NCI-H2107 (cell line): ENCODE measurements around the gene HECTD4.

ENCODE experiments used
- DNase-seq: peaks from one replicate; lab custom pipeline; 2025; lab: John Stamatoyannopoulos, UW

HECTD4 gene

DNA sequence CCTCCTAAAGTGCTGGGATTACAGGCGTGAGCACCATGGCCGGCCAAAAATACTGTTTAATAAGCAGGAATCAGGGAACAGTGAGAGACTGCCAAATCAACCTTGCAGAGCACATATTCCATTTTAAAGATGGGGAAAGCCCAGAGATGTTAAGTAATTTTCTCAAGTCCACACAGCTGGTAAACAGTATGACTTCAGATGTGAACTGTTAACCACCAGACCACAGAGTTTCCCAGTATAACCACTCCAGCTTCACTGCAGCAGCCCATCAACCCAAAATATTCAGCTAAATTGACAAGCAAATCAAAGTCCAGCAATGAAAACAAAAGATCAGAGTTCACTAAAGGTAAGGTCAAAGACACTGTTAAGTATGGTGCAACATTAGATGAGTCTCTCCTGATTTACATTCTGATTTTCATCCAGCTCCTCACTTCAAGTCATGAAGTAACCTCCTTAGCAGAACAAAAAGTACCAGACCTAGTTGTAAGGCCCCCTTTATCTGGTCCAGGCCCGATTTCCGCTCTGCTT lies 174.8 kb downstream of the HECTD4 start:
- no peak for DNase-seq

DNA sequence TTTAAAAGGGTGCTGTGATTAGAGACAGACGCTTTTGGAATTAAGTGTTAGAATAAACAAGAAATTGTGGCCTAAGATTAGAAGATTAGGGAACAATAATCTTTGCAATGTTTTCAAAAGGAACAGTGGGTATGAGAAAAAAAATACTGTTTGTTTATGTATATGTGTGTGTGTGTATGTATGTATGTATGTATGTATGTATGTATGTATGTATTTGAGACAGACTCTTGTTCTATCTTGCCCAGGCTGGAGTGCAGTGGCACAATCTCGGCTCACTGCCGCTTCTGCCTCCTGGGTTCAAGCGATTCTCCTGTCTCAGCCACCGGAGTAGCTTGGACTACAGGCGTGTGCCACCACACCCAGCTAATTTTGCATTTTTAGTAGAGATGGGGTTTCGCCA lies 175.3 kb downstream of the HECTD4 start:
- DNase-seq = no peak

DNA sequence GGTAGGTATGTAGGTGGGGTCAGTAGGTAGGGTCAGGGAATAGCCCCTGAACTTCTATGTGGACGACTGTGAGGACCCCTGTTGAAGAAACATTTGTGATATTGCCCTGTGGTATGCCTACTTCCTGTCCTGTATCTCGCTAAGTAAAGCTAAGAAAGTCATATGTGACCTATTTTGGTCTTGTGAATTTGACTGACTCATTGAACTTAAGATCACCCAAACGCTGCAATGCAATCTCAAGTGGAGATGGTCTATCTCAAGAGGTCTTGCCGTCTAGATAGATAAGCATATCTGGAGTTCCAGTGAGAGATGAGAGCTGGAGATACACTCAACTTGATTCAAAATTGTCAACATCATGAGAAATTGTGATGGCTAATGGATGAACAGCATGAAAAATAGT lies 183.1 kb downstream of the HECTD4 start:
- no peak for DNase-seq

DNA sequence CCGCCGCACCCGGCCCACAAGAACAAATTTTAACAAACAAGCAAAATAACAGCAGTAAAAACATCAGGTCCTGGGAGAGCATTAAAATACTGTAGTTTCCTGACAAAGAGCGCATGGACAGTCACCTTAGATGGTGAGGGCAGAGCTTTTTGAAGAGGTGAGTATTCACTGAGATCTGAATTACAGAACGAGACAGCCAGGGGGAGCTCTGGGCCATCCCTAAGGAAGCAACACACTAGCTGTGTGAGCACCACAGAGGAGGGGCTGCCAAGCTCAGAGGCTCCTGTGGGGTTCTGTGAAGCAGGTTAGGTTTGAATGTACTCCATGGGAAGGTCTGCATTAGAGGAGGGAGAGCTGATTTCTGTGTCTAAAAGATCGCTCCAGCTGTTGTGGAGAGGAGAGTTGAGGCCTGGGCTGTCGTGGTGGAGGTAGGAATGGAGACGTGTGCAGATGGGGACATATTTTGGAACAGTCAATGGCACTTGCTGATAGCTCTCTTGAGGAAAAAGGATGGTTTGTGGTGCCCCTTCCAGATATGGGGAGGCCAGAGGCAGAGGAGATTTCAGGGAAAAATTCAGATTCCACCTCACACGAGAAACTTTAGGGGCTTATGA lies 184.0 kb downstream of the HECTD4 start:
- peak; percentile 37 for DNase-seq

DNA sequence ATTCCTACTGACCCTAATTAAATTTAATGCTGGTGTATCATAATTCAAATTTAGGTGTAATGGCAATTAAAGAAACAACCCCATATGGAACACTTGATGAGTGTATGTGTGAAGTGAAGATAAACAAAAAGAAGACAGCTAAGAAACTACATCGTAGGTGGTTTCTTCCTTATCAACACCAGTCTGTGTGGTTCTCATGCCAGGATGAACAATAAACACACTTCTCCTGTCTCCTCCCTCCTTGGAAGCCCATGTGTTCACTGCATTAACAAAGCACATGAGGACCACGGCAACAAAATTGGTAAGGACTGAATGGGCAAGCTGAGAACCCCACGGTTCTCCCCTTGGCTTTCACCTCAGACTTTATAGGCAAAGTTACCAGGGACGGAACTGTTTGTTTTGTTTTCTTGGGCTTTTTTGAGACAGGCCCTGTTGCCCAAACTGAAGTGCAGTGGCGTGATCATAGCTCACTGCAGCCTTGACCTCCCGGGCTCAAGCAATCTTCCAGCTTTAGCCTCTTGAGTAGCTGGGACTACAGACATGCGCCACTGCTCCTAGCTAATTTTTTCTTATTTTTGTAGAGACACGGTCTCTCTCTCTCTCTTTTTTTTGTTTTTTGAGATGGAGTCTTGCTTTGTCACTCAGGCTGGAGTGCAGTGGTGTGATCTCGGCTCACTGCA lies 185.9 kb downstream of the HECTD4 start:
- DNase-seq = no peak

DNA sequence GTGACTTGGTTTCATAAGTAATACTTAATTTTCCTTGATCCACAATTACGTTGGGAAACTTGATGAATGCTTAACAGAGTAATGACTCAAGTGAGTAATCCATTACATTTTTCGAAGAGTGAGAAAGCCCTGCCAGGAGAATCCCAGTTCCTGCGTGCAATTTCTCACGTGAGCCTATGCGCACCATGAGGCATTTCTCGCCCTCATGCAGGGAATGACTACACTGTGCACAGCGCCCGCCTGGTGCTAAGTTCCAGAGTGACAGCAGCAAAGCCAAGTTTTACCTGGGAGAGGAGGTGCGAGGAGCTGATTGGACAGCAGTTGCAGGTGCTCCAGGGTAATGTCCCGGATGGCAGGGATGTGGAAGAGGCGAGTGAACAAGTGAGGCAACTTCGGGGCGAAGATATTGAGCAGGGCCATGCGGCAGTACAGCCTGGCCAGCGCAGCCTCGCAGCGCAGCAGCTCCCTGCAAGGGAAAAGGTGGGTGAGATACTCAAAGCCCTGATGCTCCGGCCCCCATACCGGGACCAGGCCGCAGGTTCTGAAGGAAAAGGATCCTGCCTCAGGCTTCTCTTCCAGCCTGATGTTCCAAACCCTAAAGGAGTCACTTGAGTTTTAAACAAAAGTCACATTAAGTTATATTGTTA lies 187.5 kb downstream of the HECTD4 start:
- no peak for DNase-seq

DNA sequence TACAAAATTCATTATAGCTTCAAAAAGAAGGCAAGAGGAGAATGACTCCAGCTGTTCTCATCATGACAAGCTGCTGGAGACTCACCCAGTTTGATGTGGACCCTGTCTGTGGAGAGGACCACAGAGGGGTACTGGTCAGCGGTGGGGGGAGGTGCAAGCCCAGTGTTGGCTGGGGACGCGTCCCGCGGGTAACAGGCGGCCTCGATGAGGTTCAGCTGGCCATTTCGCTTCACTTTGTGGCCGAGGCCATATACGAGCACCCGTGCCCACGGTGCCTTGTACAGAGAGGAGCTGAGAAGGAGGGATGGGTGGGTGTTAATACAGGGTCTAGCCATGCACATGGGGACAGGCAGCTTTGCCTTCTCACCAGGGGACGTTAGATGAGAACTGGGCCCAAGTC lies 189.8 kb downstream of the HECTD4 start:
- DNase-seq = no peak

DNA sequence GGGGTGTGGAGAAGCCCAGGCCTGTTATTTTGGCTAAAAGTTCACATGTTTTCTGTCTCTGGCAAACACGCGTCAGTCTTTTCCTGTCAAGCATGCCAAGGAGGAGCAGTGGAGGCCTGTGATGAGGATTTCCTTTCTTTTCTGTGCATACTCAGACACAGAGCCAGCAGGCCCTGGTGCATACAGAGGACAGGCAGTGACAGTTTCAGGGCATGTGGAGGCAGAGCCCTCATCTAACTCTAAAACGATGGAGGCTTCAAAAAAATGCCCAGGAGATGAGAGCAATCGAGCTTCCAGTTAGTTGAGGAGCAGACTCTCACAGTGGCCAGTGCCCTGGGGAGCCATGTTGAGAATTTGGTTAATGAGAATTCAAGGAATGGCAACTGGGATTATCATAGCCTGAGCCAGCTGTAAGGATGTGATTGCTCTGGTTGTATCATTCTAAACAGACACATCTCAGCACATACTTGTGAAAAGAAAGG lies 190.3 kb downstream of the HECTD4 start:
- no peak for DNase-seq

DNA sequence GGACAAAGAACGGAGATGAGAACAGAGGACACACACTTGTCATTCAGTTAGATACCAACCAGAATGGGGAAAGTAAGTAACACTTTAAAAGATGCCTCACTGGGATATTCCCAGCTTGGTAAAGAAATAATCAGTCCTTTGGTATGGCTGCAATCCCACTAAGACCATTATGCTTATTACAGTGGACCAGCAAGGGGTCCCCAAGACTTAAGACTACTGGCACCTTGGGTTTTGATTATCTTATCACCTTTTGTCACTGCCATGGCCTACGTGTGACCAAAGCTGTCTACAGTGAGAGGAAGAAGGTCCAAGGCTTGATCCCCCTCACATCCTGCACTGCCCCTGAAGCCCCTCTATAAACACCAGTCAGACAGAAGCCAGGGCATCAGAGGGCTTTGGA lies 191.0 kb downstream of the HECTD4 start:
- DNase-seq = no peak

DNA sequence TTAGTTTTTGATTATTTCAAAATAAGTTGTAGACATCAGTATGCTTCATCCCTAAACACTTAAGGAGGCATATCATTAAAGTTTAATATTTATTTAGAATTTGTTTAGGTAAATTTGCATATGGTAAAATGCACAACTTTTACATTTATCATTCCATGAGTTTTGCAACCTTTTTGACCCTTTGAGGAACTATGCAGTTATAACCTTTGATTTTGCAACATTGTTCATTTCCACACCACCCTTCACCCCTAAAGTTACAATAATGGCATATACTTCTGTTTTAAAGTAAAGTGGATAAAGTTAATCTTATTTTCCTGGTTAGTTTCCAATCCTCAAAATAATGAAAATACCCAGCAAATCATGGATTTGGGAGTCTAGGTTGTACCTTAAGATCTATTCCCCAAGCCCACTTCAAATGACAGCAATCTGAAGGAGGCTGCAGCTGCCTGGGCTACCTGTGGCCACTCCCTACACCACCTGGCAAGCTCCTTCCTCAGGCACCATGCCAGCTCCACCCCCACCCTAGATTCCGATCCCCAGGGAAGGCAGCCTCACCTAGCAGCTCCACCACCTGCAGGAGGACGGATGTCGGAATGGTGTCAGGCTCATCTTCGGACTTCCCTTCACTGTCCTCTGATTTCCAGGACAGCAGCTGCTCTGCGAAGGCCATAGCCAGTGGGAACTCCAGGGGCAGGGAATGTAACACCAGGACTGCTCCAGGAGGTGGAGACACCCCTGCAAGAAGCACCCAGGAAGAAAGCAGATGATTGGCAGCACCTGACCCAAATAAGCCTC lies 191.8 kb downstream of the HECTD4 start:
- DNase-seq = peak; percentile 75

DNA sequence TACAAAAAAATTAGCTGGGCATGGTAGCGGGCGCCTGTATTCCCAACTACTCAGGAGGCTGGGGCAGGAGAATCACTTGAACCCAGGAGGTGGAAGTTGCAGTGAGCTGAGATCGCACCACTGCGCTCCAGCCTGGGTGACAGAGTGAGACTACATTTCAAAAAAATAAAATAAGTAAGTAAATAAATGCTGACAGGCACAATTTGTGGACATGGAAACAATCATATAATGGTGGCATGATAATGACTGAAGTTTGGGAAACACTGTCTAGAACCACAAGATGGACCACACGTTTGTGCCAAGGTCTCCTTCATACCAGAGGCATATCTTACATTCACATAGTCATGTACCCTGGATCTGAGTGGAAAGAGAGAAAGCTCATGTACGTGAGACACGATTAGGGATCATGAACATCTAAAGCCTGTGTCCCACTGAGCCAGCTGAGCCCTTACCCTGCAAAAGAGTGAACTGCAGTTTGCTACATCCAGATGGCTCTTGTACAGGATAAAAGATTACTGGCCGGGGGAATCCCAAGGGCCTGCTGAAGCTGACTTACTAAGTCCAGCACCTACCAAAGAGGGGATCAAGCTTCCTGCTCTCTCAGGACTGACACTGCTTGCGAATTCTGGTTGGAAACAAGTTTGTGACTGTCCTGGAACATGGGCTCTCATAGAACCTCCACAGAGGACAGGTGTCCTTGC lies 194.0 kb downstream of the HECTD4 start:
- no peak for DNase-seq

DNA sequence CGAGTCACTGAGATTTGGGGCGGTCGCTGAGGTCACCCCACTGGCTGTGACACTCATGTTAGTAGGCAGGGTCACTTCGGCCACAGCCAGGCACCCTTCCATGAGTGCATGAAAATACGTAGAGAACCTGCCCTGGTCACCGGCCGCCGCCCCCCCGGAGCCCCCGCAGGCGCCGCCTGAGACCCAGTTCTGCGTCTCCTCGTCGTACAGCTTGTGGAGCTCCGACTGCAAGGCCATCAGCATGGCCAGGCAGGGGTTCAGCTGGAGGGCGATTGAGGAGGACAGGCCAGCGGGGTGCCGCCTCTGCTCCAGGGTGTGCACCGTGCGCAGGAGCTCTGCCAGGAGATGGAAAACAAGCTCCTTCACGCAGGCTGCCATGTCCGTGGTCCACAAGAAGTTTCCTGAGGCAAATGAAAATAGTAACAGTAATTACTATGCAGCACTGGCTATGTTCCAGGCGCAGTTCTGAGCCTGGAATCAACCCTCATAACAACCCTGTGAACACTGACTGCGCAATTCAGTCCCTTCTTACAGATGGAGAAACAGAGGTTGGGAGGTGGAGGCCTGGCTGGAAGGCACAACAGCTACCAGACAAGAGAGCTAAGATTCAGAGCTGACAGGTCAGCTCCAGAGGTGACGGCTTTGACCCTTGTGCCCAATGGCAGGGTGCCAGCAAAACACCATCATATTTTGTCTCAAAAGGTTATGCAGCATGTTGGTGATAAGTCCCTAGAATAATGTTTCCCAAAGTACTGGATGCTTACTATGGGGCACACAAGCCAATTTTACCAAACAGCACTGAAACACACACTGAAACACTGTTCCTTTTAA lies 196.9 kb downstream of the HECTD4 start:
- DNase-seq = no peak

DNA sequence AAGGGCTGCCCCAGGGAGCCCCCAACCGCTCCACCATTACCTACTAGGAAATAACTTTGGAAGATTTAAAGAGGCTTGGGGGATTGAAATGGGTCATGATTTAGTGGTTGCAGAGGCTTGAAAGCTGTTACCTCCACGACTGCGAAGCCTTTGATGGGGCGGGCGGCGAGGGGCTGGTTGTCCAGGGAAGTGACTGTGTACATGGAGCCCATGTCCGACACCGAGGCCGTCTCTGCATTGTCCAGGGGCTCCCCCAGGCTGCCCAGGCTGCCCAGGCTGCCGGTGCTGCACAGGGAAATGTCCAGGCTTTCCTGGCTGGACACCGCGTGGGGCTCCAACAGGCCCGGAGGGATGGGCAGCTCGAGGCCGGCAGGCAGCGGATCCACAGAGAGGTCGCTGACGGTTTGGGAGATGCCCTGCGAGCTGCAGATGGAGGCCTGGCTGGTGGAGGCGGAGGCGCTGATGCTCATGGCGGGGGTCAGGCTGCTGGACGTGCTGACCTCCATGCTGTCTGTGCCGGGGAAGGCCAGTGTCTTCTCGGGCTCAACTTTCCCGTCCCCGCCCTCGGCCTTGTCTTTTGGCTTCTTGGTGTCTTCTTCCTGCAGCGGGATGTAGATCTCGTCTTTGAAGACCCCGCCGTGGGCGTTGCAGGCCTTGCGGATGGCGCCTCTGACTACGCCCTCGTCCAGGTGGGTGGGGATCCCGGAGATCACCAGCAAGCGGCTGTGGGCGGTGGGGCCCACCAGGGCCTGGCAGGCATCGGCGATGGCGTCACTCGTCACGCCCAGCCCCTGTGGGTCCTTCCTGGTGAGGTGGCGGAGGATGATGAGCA lies 198.0 kb downstream of the HECTD4 start:
- DNase-seq = no peak

DNA sequence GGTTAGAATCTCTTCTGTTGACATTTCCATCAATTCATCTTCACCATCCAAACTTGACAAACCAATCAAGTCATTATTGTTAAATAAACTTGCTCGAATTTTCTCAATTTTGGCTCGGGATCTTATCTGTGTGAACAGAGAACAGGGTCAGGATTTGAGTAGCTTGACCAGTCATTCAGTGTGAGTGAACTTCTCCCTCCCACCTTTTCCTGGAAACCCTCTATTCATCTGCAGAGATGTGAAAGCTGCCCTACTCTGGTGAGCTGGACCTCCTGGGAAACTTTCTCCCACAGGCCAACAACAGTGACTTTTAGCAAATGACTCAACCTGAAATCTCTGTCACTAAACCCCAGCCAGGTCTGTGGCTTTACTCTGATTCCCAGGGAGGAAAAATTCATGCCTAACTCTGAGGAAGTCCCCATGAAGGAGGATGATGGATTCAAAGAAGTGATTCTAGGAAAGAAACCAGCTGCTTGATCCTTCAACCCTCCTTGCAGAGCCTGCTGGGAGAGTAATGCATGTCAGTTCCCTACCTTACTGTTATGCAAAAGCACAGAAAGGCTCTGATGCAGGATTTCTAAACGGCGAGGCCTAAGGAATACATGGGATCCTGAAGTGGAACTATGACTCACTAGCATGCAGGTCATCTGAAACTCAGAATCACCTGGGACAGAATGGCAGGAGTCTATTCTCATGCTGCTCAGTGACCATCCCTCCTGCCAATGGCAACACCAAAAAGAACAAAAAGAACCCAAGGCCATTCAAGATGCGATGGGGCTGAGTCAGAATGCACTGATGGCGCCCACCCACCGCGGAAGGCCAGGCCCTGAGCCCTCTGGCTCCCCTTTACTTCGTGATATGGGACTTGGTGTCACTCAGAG lies 198.8 kb downstream of the HECTD4 start:
- DNase-seq = no peak

DNA sequence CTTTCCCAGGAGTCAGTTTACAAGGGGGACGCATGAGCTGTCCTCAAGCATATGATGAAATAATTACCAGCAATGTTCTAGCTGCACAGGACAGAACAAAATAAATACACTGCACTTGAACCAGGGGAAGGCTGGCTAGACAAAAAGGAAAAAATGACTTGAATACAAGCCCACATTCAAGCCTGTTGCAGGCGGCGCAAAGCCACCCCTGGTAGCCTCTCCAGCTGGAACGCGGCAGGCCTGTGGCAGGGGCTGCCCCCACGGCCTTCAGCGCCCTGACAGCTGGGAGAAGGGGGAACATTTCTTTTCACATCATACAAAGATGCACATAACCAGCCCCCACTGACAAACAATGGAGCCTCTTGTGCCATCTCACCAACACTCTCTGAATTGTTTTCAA lies 199.7 kb downstream of the HECTD4 start:
- peak; percentile 61 for DNase-seq

DNA sequence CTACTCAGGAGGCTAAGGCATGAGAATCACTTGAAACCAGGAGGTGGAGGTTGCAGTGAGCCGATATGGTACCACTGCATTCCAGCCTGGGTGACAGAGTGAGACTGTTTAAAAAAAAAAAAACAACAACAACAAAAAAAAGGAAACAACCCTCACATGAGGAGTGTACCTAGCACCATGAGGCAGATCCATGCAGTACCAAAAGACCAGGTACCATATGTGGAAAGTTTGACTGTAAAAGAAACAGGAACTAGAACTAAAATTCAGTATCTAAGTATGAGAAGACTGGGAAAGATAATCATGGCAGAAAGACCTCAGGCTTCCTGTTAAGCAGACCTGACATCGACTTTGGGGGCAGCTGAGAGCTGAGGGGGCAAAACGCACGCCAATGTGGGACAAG lies 201.8 kb downstream of the HECTD4 start:
- no peak for DNase-seq

DNA sequence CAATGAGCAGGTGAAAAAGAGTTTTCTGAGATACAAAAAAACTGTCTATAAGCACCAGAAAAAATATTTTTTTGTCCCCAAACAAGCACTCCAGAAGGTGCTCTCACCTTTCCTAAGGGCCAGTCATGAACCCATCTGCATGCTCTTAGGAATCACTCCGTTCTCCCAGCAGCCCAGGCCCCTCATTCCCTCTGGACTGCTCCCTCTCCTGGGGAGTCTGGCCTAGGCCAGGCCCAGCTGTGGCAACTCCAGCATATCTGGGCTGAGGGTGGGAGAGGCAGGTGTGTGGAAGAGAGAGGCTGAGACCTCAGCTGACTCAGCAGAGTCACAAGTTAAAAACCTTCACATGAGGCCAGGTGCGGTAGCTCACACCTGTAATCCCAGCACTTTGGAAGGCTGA lies 202.3 kb downstream of the HECTD4 start:
- DNase-seq = no peak

DNA sequence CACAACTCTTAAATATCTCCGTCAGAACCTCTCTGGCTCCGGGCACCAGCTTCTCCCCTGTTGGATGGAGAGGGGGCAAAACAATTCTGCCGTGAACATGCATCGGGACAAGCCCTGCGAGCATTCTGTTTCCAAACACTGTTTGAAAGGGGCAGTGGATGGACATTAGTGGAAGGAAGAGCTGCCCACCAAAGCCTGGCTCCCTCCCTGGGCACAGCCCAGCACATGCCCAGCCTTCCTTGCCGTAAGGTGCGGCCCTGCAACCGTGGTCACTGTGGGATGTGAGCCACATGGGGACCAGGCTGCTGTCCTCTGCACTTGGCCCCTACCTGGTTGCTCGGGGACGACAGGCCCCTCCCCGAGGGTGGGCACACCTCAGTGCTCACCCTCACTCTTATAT lies 202.9 kb downstream of the HECTD4 start:
- no peak for DNase-seq

DNA sequence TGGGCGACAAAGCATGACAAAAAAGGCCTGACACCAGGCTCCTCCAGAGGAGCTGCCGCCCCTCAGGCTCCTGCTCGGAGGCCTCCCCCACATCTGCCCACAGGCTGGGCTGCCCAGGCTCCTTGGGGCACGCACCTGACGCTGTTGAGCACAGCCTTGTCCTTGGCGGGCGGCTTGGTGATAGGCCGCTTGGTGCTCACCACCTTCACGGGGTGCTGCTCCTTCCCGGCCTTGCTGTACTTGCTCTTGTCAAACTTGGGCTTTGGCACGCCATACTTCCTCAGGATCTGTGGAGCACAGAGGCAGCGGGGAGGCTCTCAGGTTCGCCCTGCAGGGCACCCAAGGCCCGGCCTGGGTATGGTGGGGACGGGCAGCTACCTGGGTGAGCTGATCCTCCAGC lies 203.4 kb downstream of the HECTD4 start:
- DNase-seq = no peak
